HUES64 (cell line): ENCODE results near the gene ZNF519.

ENCODE experiments used
- H3K27ac ChIP-seq: 2 replicates; pipeline ENCODE4 v1.7.0; 2013; ENCODE audit warnings: low read depth, low read length, inconsistent platforms
- H3K27me3 ChIP-seq: 2 replicates; pipeline ENCODE4 v1.6.1; 2013; ENCODE audit warnings: mild to moderate bottlenecking, low read length; ENCODE audit not compliant: insufficient read depth
- H3K36me3 ChIP-seq: 2 replicates; pipeline ENCODE4 v1.6.1; 2013; ENCODE audit warnings: mild to moderate bottlenecking, low read length; ENCODE audit not compliant: insufficient read depth
- H3K4me1 ChIP-seq: 2 replicates; pipeline ENCODE4 v1.6.1; 2013; ENCODE audit warnings: mild to moderate bottlenecking, low read length, moderate library complexity; ENCODE audit not compliant: insufficient read depth
- H3K4me3 ChIP-seq: 2 replicates; pipeline ENCODE4 v1.5.1; 2013; ENCODE audit warnings: mild to moderate bottlenecking, low read length, moderate library complexity
- H3K9ac ChIP-seq: 2 replicates; pipeline ENCODE4 v1.6.1; 2013; ENCODE audit warnings: mild to moderate bottlenecking, low read depth, low read length
- H3K9me3 ChIP-seq: 2 replicates; pipeline ENCODE4 v1.6.1; 2013; ENCODE audit warnings: low read depth, low read length; ENCODE audit not compliant: insufficient read depth
- WGBS: fragments of 150-250, 120-280 bp; methylation state at CpG from one replicate; pipeline ENCODE4 v1.1.7; 2013; ENCODE audit warnings: missing lambda C conversion rate; 5-methylcytosine and 5-hydroxymethylcytosine counted together

ZNF519 gene

GRCh38 chr18:14089191-14089590 is 43.0 kb downstream of the ZNF519 start:
- Histone ChIP-seq H3K4me3 (no peak overlapping the region), H3K4me1 (peaks cover 7% of the 10 kb centered on the region; the same call in 1 of the 2 replicates), H3K9me3 (no peaks in the 10 kb centered on the region), H3K36me3 (no peaks in the 10 kb centered on the region), H3K9ac (no peak overlapping the region), H3K27ac (no peak overlapping the region), H3K27me3 (no peaks in the 10 kb centered on the region)
- WGBS, result 100% methylated on average over 1 of the region's 2 CpGs

- WGBS, result 21% methylated on average over 7 of the region's 9 CpGs
- no peaks in the 10 kb centered on the region for H3K27me3 ChIP-seq
These were observed 45.6 kb downstream of the ZNF519 start for GRCh38 chr18:14086458-14087231.

GRCh38 chr18:14085770-14086457 is 46.3 kb downstream of the ZNF519 start:
- Histone ChIP-seq H3K9ac (no peak overlapping the region), H3K4me1 (no peaks in the 10 kb centered on the region), H3K9me3 (no peaks in the 10 kb centered on the region), H3K27me3 (no peaks in the 10 kb centered on the region), H3K27ac (no peak overlapping the region), H3K4me3 (no peak overlapping the region), H3K36me3 (no peaks in the 10 kb centered on the region)
- WGBS, result 92% methylated on average over 9 of the region's 9 CpGs

More at GRCh38 chr18:14086458-14087231, 45.6 kb downstream of the ZNF519 start:
- no peak overlapping the region for H3K9ac ChIP-seq
- no peak overlapping the region for H3K27ac ChIP-seq
- no peaks in the 10 kb centered on the region for H3K36me3 ChIP-seq
- no peak overlapping the region for H3K4me3 ChIP-seq
- H3K9me3 ChIP-seq, result no peaks in the 10 kb centered on the region
- peaks cover 4% of the 10 kb centered on the region; the same call in 1 of the 2 replicates for H3K4me1 ChIP-seq

- no peak overlapping the region for H3K9ac ChIP-seq
- over 99% methylated on average over 3 of the region's 3 CpGs for WGBS
- H3K4me1 ChIP-seq, result no peaks in the 10 kb centered on the region
- H3K36me3 ChIP-seq, result peaks cover 7% of the 10 kb centered on the region
- H3K27ac ChIP-seq, result no peak overlapping the region
- H3K9me3 ChIP-seq, result no peaks in the 10 kb centered on the region
- H3K27me3 ChIP-seq, result no peaks in the 10 kb centered on the region
- H3K4me3 ChIP-seq, result no peak overlapping the region
These were observed 57.0 kb downstream of the ZNF519 start for GRCh38 chr18:14075196-14075595.

GRCh38 chr18:14074187-14074586 is 58.0 kb downstream of the ZNF519 start:
- Histone ChIP-seq H3K4me1 (no peaks in the 10 kb centered on the region), H3K27me3 (no peaks in the 10 kb centered on the region), H3K9ac (no peak overlapping the region), H3K4me3 (no peak overlapping the region), H3K9me3 (no peaks in the 10 kb centered on the region), H3K27ac (no peak overlapping the region), H3K36me3 (peaks cover 7% of the 10 kb centered on the region)
- 75% methylated on average over 5 of the region's 5 CpGs for WGBS

- peaks cover 18% of the 10 kb centered on the region; the same call in 1 of the 2 replicates for H3K9me3 ChIP-seq
- no peak overlapping the region for H3K9ac ChIP-seq
- H3K36me3 ChIP-seq, result no peaks in the 10 kb centered on the region
- no peak overlapping the region for H3K4me3 ChIP-seq
- no peak overlapping the region for H3K27ac ChIP-seq
- no peaks in the 10 kb centered on the region for H3K4me1 ChIP-seq
- WGBS, result 90% methylated on average over 4 of the region's 4 CpGs
- H3K27me3 ChIP-seq, result no peaks in the 10 kb centered on the region
These were observed 78.6 kb downstream of the ZNF519 start for GRCh38 chr18:14053661-14054060.
